Middle frontal gyrus (tissue), 1 donor: ENCODE data around the gene KRT72.

Source experiments
- DNase-seq: peaks from one replicate; pipeline ENCODE4 v3.0.0-alpha.2; 2015; ENCODE audit warnings: low spot score; ENCODE audit errors: extremely low spot score

KRT72 gene

DNA sequence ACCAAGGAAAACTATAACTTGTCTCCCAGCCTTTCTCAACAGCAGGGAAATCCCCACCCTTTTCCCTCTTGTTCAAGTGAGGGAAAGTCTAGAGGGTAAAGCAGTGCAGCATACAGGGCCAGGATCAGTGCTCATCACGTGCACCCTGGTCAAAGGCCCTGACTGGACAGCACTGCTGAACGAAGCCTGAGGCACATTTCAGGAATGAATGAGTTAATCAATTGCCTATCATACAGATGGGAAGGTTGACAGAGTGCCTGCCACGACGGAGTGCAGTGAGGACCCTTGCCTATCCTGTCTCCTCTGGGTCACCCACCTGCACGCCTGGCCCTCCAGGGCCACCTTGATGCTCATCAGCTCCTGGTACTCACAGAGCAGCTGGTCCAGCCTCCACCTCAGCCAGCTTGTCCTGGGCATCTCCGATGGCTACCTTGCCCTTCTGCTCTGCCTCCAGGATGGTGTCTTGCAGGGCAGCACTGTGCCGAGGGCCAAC, 28.8 kb upstream of the KRT72 start:
- DNase-seq = no peak

DNA sequence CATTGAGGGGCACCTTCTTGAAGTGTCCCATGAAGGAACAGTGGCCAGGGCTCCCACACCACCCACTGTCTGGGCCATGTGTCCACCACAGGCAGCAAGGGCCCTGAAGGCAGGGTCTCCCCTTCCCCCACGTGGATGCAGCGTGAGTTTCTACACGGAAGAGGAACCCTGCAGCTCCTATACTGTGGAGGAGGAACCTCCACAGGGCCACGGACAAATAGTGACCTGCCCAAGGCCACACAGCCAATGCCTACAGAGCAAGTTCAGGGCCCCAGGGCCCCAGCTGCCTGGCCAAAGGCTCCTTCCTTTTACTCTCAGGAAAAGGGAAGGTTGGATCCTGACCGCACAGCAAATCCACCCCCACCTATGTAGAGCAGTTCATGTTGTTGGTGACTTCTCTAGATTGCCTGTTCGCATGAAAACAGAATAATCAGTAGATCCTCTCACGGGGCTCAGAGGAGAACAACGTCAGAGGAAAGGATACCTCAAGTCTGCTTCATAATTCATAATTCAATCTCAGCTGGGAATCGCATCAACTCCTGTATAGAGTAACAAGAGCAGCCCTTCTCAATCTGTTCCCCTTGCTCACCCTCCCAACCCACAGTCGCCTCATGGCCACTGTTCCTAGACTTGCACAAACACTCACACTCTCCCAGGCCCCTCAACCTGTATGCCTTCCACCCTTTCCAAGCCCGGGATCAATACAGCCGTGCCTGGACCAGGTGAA, 28.2 kb upstream of the KRT72 start:
- no peak for DNase-seq

DNA sequence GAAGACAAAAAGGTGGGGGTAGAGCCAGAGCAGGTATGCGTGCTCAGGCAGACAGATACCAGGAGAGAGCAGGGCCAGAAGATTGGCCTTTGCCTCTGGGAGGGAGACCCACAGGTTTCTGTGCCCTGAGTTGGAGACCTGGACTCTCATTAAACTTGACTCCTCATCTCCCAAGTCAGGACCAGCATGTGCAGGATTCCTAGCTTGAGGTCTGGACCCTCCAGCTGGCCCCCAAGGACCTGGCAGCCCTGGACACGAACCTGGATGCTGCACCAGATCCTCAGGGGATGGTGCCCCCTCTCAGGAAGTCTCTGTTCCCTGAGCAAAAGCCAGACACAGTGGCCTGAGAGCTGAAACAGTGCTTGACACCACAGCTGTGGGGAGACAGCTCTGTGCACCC, 27.6 kb upstream of the KRT72 start:
- DNase-seq = no peak

DNA sequence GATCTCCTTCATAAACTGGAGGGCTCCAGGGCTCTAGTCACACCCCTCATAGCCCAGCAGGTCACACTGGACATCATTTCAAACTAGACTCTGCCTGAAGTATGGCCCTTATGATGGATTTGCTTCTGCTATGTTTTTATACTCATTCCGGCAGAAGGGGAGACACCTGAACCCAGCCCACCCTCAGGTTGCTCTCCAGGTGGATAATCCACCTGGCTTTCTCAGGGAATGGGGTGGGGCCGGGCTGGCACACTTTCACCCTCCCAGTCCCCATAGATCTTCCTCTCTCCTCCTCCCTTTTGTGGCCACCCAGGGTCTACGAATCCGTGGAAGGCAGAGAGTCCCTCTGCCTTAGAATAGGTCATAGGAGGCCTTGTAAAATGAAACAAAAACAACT, 26.8 kb upstream of the KRT72 start:
- DNase-seq = no peak

DNA sequence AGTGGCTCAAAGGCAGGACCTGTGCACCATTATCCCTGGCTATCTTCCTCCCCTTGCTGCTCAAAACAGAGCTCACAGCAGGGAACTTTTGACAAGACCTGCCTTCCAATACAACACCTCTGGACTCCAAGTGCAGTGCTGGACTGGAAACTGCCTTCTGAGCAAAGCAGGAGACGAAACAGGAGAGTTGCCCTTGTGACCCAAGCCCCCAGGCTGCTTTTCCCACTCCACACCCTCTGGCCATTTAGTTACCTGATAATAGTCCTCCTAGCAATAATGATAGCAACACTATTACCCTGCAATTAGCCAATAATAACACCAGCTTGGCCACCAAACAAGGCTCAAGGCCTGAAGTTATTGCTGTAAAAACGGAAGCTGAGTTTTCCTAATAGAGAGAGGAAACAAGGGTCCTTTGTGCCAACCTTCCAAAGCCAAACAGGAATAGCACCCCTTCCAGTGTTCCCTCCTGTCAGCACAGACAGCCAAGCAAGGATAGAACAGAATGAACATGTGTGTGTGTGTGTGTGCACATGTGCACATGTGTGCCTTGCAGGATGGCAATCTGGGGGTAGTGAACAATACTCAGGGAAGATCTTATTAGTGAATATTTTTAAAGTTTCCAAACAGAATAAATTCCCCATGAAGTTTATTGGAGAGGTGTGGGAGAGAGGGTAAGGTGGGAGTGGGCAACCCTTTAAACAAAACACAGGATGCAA, 26.3 kb upstream of the KRT72 start:
- DNase-seq = no peak

DNA sequence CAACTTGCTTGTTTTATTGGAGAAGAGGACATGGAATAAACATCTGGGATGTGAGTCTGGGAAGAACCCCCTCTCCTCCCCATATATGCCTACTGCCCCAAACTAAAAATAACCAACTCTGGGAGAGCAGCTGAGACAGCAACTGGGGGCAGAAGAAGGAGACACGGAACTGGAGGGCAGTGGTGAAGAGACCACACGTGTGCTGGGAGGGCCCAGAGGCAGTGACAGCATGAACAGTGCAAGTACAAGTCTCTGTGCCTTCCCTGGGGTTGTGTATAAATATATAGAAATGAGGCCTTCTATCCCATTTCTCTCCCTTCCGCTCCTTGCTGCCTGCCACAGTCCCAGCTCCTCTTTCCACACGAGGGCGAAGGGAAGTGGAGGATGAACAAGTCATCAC, 21.1 kb upstream of the KRT72 start:
- DNase-seq = no peak

DNA sequence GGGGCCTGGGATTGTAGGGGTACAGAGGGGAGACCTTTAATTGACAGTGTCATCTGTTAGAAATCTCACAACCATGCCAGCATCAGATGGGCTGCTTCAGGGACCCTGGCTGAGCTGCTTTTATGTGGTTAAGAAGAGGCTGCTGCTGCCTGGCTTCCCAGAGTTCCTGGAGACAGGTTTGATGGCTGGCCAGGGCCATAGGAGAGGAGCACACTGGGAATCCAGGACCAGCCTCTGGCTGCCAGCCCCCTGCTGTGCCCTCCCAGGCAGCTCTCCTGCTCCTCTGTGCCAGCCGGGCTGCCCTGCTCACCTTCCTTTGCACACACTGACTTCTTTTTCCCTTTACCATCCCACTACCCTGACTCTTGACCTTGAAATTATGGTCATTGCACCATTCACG, 17.6 kb upstream of the KRT72 start:
- DNase-seq = no peak

DNA sequence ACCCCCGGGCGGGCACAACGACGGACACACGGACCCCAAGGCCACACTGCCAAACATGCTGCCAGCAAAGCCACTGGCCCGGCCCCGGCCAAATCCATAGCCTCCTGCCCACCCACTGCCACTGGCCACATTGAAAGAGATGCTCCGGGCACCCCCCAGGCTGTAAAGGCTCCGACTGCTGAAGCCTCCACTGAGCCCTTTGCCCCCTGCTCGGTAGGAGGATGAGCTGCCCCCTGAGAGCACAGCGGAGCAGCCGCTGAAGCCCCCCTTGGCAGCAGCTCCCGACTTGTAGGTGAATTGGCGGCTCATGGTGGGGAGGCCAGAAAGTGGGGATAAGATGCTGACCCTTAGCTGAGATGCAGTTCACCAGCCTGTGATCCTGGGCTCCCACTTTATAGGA, 17.0 kb upstream of the KRT72 start, which contains the start of gene KRT73:
KRT73 (minus strand) TSS at position 344 of the 400 bp plus-strand sequence; CDS start at position 309, 35 bp downstream.
- no peak for DNase-seq

DNA sequence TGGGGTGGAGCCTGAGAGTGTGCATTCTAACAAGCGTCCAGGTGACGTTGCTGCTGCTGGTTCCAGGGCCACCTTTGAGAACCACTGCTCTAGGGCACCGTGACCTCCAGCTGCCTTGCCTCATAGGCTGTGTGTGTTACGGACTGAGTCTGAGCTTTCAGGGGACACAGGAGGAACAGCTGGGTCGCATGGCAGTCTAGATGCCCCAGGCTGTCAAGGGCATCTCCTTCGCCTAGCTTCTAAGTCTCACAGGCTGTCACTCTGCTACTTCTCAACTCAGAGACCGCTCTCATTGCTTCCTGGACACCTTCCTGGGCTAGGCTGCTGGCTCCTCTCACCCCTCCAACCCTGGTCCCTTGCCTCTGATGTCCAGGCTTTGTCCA, 16.1 kb upstream of the KRT72 start:
- DNase-seq = no peak

DNA sequence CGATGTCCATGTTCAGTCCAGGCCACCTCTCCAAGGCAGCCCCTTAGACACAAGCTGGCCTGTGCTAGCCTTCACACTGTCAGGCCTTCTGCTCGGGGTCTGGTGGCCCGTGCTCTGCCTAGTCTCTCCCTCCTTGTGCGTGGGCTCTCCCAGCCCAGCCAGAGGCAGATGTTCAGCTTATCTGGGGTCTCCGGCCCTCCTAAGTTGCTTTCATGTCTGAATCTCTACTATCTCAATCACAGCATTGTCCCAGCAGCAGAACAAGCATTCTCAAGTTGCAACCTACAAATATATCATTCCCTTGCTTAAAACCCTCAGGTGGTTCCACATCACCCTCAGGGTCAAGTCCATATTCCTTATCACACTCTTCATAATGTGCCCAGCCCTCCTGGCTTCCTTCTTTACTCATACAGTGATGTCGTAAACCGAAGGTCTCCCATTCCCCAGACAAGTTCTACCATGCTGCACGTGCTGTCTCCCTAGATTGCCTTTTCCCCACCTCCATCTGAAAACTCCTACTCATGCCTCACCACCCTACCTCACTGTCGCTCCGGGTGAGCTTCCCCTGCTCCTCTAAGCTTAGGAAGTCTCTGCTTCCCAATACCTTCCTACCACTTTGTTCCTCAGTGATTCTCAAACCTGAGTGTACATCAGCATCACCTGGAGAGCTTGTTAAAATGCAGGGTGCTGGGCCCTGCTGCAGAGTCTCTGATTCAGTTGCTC, 15.6 kb upstream of the KRT72 start:
- no peak for DNase-seq

DNA sequence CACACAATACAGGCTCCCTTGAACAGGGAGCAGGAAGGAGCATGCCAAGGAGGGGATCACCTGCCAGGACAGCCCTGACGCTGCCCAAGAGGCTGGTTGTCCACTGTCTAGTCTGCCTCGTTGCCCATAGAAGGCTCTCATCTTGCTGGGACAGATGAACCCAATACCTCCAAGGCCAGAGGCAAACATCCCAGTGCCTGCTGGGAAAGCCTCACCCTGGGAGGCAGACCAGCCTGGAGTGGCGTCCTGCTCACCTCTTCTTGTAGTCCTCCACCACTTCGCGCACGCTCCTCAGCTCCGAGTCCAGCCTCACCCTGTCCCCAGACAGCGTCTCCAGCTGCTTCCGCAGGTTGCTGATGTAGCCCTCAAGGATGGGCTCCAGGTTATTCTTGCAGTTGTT, 14.6 kb upstream of the KRT72 start:
- no peak for DNase-seq

DNA sequence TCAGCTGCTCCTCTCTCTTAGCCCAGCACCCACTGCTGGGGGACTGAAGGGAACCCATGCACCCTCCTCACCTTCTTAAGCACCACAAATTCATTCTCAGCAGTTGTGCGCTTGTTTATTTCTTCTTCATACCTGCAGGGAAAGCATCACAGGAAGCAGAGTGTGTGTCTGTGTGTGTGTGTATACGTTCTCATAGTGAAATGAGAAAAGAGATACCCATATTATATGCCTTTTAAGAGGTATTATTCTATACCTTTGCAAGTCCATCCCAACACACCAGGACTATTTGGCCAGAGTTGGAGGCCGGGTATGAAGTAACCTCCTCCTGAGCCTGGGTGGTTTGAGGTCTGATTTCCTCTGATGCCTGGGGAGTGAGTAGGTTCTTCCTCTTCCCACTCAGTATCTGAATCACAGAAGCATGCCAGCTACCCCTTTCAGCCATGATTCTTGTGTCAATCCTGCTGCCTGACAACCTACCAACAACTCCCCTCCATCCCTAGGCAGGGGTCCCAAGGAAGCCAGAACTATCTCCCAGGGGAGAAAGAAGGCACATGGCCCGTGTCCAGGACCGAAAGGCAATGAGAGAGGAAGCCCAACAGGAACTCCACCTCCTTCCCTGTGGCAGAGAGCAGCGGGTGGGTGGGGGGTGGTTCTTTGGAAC, 14.1 kb upstream of the KRT72 start:
- DNase-seq = no peak

DNA sequence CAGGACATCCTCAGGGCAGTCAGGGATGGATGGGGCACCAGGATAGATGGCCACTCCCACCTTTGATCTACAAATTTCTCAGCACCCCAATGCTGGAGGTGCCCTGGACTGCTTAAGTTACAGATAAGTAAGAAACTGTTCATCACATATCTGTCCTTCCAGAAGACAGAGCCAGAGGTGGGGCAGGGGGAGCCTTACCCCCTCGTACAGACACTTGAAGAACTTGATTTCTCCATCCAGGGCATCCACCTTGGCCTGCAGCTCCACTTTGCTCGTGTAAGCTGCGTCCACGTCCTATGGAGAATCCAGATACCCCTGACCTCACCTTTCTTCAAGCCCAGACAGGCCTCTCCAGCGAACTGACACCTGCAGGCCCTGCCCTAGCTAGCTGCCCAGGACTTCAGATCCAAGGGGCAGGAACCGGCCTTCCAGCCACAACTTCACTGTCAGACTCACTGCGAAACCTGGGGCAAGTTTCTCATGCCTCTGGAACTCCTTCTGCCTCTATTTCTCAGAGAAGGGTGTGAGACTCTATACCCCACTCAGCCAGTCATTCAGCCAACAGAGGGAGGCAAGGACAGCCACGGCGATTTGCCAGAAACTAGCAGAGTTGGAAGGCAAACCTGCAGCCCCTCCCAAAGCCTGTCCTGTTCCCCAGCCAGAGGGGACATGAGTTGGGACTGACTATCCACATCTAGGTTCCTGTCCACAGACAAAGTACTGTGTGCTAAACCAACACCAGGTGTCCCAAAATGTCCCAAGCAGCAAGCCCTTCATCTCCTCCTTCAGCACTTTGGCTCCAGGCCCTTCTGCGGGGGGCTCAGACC, 13.3 kb upstream of the KRT72 start:
- no peak for DNase-seq

DNA sequence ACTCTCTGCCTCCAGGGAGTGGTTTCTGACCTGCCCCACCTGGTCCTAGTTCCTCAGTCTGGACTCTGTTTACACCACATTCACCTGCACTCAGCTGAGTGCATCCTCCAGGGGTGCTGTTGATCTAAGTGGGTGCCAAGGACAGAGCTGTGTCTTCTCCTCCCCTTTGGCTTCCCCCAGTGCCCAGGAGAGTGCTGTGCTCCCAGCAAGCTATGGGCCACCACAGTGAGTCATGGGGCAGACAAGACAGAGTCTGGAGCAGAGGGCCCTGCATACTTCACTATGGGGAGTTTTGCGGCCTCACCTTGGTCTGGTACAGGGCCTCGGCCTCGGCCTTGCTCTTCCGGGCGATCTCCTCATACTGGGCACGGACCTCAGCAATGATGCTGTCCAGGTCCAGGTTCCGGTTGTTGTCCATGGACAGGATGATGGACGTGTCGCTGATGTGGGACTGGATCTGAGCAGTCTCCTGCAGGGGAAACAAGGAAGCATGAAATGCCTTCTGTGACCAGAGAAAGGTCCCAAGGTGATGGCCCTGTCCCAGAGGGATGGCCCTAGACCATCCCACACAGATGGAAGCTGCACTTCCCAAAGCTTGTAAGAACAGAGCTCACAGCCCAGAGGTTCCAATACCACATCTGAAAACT, 12.2 kb upstream of the KRT72 start:
- no peak for DNase-seq

DNA sequence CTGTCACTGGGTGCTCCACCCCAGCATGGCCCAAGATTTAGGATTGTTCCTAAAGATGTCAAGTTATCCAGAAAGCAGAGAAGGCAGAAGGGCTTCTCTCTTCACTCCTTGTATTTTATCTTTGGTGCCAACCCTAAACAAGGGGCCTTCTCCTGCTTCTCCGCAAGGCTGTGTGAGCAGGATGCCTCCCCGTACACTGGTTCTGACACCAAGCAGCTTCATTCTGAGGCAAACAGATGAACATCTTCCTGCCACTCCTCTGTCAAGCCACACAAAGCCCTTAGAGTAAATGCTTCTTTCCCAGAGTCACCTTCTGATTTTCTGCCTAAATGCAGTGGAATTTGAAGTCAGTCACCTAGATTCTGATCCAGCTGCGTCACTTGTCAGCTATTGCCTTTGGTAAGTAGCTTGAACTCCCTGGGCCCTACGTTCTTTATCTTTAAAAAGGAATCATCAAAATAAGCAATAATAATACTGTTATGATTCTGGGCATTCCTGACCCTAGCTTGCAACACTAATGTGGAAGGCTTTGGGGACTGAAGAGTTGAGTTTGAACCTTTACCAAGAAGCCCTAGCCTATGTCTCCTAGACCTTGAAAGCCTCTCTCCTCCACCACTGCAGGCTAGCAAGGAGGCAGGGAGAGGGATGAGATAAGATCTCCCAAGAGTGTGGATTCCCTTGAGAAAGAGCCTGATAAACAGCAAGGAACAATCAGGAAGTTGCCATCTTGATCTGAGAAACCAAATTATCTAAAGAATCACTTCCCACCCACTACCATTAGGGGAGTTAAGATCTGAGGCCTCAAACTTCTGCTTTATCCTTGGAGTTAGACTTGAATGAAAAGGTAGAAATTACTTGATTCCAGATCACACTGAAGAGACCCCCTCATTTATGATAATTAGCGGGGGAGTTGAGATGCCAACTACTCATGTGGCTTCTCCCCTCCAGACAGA, 11.4 kb upstream of the KRT72 start:
- no peak for DNase-seq

DNA sequence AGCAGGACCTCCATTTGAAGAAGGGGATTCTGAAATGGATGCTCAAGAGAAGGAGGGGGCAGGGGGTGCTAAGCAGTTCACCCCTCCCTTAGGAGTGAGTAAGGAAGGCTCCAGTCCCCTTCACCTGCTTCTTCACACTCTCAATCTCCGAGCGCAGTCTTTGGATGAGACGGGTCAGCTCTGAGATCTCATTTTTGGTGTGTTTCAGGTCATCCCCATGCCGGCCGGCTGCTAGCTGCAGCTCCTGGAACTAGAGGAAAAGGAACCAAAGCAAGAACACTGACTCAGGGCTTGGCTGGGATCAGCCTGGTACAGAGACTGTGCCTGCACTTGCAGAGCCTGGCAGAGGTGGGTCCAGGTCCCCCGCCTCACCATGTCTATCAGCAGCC, 9.8 kb upstream of the KRT72 start:
- no peak for DNase-seq

DNA sequence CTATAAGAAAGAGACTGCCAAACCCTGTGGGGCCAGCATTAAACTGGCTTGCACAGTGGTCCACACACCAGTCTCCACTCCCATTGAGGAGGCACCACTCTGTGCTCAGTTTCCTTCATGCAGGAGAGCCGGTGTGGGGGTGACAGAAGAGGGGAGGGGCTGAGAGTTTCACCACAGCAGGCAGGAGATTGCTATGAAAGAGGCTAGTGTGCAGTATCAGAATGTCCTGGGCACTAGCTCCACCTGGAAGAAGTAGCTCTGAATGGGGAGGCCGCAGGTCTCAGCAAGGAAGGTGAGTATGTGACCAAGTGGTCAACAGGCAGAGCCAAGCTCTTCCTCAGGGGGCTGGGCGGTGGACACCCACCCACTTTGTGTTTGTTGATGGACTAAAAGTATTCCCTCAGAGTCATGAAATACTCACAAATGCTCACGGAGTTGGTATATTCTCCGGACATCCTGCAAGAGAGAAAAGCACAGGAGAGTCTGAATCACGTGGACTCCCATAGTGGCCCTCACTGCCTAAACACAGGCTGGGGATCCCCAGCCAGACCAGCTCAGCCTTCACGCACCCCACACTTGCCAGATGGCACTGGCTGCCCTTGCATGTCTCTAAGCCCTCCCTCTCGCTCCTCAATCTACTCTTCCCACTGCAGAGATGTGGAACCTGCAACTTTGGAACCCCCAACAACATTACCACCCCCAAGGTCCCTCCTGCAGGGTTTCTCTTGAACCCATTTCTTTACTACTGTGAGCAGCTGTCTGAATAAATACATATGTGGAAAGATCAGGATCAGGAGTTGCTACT, 7.8 kb upstream of the KRT72 start:
- DNase-seq = no peak

DNA sequence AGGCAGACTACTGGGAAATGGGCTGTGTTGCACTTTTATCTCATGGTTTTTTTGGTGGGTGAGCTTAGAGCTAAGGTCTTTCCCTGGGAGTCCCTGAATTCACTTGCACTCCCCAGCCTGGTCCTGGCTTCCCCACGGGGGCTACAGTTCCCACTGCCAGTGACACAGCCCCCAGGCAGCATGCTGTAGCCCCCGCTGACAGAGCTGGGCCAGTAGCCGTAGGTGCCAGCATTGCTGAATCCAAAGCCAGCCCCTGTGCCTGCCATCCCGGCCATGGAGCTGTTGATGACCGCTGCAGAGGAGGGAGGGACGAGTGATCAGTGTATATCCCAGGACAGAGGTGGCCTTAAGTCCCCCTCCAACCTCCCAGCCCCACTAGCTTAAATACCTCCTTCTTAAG, 6.9 kb upstream of the KRT72 start:
- no peak for DNase-seq
